Measurements from ENCODE around the gene NDNF.

DNA sequence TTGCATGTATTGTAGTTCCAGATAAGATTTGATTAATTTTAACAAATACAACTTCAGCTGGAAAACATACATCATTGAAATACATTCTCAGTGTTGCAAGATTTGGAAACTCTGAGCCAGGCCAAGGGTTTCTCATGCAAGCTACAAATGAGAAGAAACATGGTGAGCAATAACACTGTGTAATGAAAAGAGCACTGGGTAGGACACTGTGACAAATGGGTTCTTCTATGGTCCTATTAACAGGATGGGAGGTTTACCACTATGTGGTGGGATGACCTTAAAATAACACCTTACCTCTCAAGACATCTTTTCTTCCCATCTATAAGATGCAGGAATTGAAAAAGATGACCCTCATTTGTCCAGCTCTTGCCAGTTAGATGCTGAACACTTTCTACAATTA is 19.6 kb upstream of the NDNF start:
- TF ChIP-seq, protein P1, sequence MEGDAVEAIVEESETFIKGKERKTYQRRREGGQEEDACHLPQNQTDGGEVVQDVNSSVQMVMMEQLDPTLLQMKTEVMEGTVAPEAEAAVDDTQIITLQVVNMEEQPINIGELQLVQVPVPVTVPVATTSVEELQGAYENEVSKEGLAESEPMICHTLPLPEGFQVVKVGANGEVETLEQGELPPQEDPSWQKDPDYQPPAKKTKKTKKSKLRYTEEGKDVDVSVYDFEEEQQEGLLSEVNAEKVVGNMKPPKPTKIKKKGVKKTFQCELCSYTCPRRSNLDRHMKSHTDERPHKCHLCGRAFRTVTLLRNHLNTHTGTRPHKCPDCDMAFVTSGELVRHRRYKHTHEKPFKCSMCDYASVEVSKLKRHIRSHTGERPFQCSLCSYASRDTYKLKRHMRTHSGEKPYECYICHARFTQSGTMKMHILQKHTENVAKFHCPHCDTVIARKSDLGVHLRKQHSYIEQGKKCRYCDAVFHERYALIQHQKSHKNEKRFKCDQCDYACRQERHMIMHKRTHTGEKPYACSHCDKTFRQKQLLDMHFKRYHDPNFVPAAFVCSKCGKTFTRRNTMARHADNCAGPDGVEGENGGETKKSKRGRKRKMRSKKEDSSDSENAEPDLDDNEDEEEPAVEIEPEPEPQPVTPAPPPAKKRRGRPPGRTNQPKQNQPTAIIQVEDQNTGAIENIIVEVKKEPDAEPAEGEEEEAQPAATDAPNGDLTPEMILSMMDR (IDR thresholded peaks at IDR 0.05): no peak
- TF ChIP-seq POLR2A (IDR thresholded peaks at IDR 0.05): no peak

Measured in lower leg skin (tissue), 3 donors.